NCI-H2227 (cell line): ENCODE measurements around the gene TAF4.

Experiments
- DNase-seq: peaks from one replicate; lab custom pipeline; 2025; ENCODE audit not compliant: unreplicated experiment; lab: John Stamatoyannopoulos, UW

The TAF4 gene

GRCh38 chr20:62022575-62023139, 43.0 kb downstream of the TAF4 start:
- DNase-seq: no peak

GRCh38 chr20:62021793-62022385, 43.8 kb downstream of the TAF4 start:
- peak; percentile 17 for DNase-seq

GRCh38 chr20:62020935-62021701, 44.6 kb downstream of the TAF4 start:
- peak; percentile 20 for DNase-seq

GRCh38 chr20:62019881-62020492, 45.7 kb downstream of the TAF4 start:
- DNase-seq: no peak

GRCh38 chr20:62019144-62019805, 46.4 kb downstream of the TAF4 start:
- no peak for DNase-seq

GRCh38 chr20:62018437-62019143, 47.1 kb downstream of the TAF4 start:
- DNase-seq: no peak

- no peak for DNase-seq
These were observed 50.0 kb downstream of the TAF4 start for GRCh38 chr20:62015540-62016288.

- no peak for DNase-seq
These were observed 50.7 kb downstream of the TAF4 start for GRCh38 chr20:62014889-62015537.

GRCh38 chr20:62014488-62014775, 51.2 kb downstream of the TAF4 start:
- DNase-seq: no peak

- DNase-seq: no peak
These were observed 53.0 kb downstream of the TAF4 start for GRCh38 chr20:62012631-62013030.

- no peak for DNase-seq
These were observed 53.6 kb downstream of the TAF4 start for GRCh38 chr20:62011938-62012534.

- no peak for DNase-seq
These were observed 54.3 kb downstream of the TAF4 start for GRCh38 chr20:62011403-62011790.

GRCh38 chr20:62010551-62011402, 54.9 kb downstream of the TAF4 start:
- DNase-seq: peak; percentile 74

- DNase-seq: no peak
These were observed 55.7 kb downstream of the TAF4 start for GRCh38 chr20:62009869-62010445.

GRCh38 chr20:62009322-62009721, 56.4 kb downstream of the TAF4 start:
- DNase-seq: no peak

- DNase-seq: no peak
These were observed 57.0 kb downstream of the TAF4 start for GRCh38 chr20:62008643-62009183.

GRCh38 chr20:62007127-62007647, 58.5 kb downstream of the TAF4 start:
- DNase-seq: no peak

- no peak for DNase-seq
These were observed 59.2 kb downstream of the TAF4 start for GRCh38 chr20:62006482-62006881.
